Liver (tissue), 9 donors: Measurements from ENCODE around the gene WWOX. TPM values are rescaled to one million over a fixed set of nuclear protein-coding genes. Genes with fewer than 3 reads are reported as not detected.
"Not testable (repeated sequence)": the region's sequence is repeated elsewhere in the genome, so short reads cannot be mapped to it uniquely, and the experiment has no call there.

Experiments used
- DNase-seq: peaks from one replicate; pipeline ENCODE4 v3.0.0-alpha.2; 2017; ENCODE audit warnings: low spot score
- H3K27ac ChIP-seq, 2 donors: one replicate each; pipeline ENCODE4 v1.7.0; 2013; ENCODE audit warnings: inconsistent platforms in 2 of 2, low read length in 2 of 2, control low read depth in 1 of 2, low read depth in 1 of 2, mild to moderate bottlenecking in 1 of 2
- H3K27me3 ChIP-seq, 4 donors: one replicate each; pipeline versions ENCODE4 v1.6.1 to v1.7.0; 2013; ENCODE audit warnings: low read length in 3 of 4, inconsistent platforms in 1 of 4, mild to moderate bottlenecking in 1 of 4, moderate library complexity in 1 of 4; ENCODE audit not compliant: control insufficient read depth in 4 of 4, insufficient read depth in 4 of 4
- H3K36me3 ChIP-seq, 4 donors: one replicate each; pipeline versions ENCODE4 v1.6.1 to v1.7.0; 2013; ENCODE audit warnings: low read length in 3 of 4, mild to moderate bottlenecking in 3 of 4, low read depth in 1 of 4, moderate library complexity in 1 of 4; ENCODE audit not compliant: control insufficient read depth in 4 of 4, insufficient read depth in 3 of 4
- H3K4me1 ChIP-seq, 4 donors: one replicate each; pipeline versions ENCODE4 v1.6.1 to v1.7.0; 2013; ENCODE audit warnings: low read length in 3 of 4, mild to moderate bottlenecking in 3 of 4, moderate library complexity in 1 of 4; ENCODE audit not compliant: control insufficient read depth in 4 of 4, insufficient read depth in 4 of 4
- H3K4me3 ChIP-seq, 3 donors: one replicate each; pipeline versions ENCODE4 v1.6.1 to v1.7.0; 2013; ENCODE audit warnings: low read length in 3 of 3, control low read depth in 1 of 3, low read depth in 1 of 3, mild to moderate bottlenecking in 1 of 3
- H3K9ac ChIP-seq, 2 donors: one replicate each; pipeline ENCODE4 v1.7.0; 2013; ENCODE audit warnings: low read length in 2 of 2, mild to moderate bottlenecking in 2 of 2, moderate library complexity in 2 of 2, control low read depth in 1 of 2, low read depth in 1 of 2
- H3K9me3 ChIP-seq, 4 donors: one replicate each; pipeline versions ENCODE4 v1.6.1 to v1.7.0; 2013; ENCODE audit warnings: low read length in 3 of 4; ENCODE audit not compliant: control insufficient read depth in 4 of 4
- EGR1 ChIP-seq, 2 donors: IDR thresholded peaks; 2 replicates each; pipeline ENCODE4 v1.6.1; 2016 to 2018; ENCODE audit warnings: antibody characterized with exemption in 2 of 2, low read depth in 2 of 2
- FOXA1 ChIP-seq: IDR thresholded peaks from 2 replicates; pipeline ENCODE4 v1.6.1; 2016; ENCODE audit warnings: antibody characterized with exemption
- FOXA2 ChIP-seq: IDR thresholded peaks from 2 replicates; pipeline ENCODE4 v1.6.1; 2016; ENCODE audit warnings: antibody characterized with exemption
- GABPA ChIP-seq, 2 donors: IDR thresholded peaks in 1 of 2; conservative IDR thresholded peaks in 1 of 2; 2 replicates each; pipeline ENCODE4 v1.6.1; 2016; ENCODE audit warnings: antibody characterized with exemption in 2 of 2, mild to moderate bottlenecking in 1 of 2, moderate library complexity in 1 of 2
- HNF4A ChIP-seq, 2 donors: conservative IDR thresholded peaks; 2 replicates each; pipeline ENCODE4 v1.6.1; 2016; ENCODE audit warnings: antibody characterized with exemption in 2 of 2, mild to moderate bottlenecking in 2 of 2
- HNF4G ChIP-seq: IDR thresholded peaks from 2 replicates; pipeline ENCODE4 v1.6.1; 2016; ENCODE audit warnings: antibody characterized with exemption
- JUND ChIP-seq, 2 donors: IDR thresholded peaks; 2 replicates each; pipeline ENCODE4 v1.6.1; 2016; ENCODE audit warnings: antibody characterized with exemption in 2 of 2
- NR2F2 ChIP-seq: IDR thresholded peaks from 2 replicates; pipeline ENCODE4 v1.6.1; 2016; ENCODE audit warnings: antibody characterized with exemption
- RAD21 ChIP-seq, 2 donors: IDR thresholded peaks; 2 replicates each; pipeline ENCODE4 v1.6.1; 2016; ENCODE audit warnings: antibody characterized with exemption in 2 of 2, mild to moderate bottlenecking in 2 of 2
- RXRA ChIP-seq, 2 donors: IDR thresholded peaks; 2 replicates each; pipeline ENCODE4 v1.6.1; 2017 to 2018; ENCODE audit warnings: antibody characterized with exemption in 2 of 2, mild to moderate bottlenecking in 1 of 2
- SP1 ChIP-seq: IDR thresholded peaks from 2 replicates; pipeline ENCODE4 v1.6.1; 2018; ENCODE audit warnings: antibody characterized with exemption, mild to moderate bottlenecking
- TAF1 ChIP-seq: conservative IDR thresholded peaks from 2 replicates; pipeline ENCODE4 v1.6.1; 2016; ENCODE audit warnings: antibody characterized with exemption, mild to moderate bottlenecking
- YY1 ChIP-seq: IDR thresholded peaks from 2 replicates; pipeline ENCODE4 v1.6.1; 2016; ENCODE audit warnings: antibody characterized with exemption, mild to moderate bottlenecking
- WGBS: extraction: QIAGEN DNeasy Blood & Tissue Kit; methylation state at CpG from one replicate; pipeline ENCODE4 v1.1.7; 2013; 5-methylcytosine and 5-hydroxymethylcytosine counted together
- polyA plus RNA-seq, 2 donors: library from polyadenylated mRNA; stranded (reverse) in 1 of 2; unstranded in 1 of 2; fragments of 200-250 nt in 1 of 2; fragments of >200 nt in 1 of 2; fragmentation: Nextera tagmentation in 1 of 2; extraction: Ambion mirVana in 1 of 2; gene quantifications; one replicate each; pipeline versions ENCODE4 v1.2.1 to v1.2.3, GENCODE V29; 2013 to 2015
- total RNA-seq, 2 donors: library from RNA; depleted of rRNA; stranded (reverse); fragments of >200 nt; gene quantifications; one replicate each; pipeline ENCODE4 v1.2.3, GENCODE V29; 2014
- TF ChIP-seq, protein P1 (sequence below): IDR thresholded peaks from 2 replicates; pipeline ENCODE4 v1.6.1; 2016; ENCODE audit warnings: antibody characterized with exemption, mild to moderate bottlenecking
- TF ChIP-seq, protein P2 (sequence below): IDR thresholded peaks from 2 replicates; pipeline ENCODE4 v1.6.1; 2016; ENCODE audit warnings: antibody characterized with exemption
- TF ChIP-seq, protein P3 (sequence below): fragments of 150-350 bp; IDR thresholded peaks from 2 replicates; pipeline ENCODE4 v1.5.1; 2017; ENCODE audit warnings: improper control_type of control experiment, low read depth, low read length; ENCODE audit not compliant: missing input control
- TF ChIP-seq, protein P4 (sequence below): IDR thresholded peaks from 2 replicates; pipeline ENCODE4 v1.6.1; 2016; ENCODE audit warnings: antibody characterized with exemption
- TF ChIP-seq, protein P5 (sequence below): IDR thresholded peaks from 2 replicates; pipeline ENCODE4 v1.6.1; 2016; ENCODE audit warnings: antibody characterized with exemption
- donor health status: healthy.
- donor health status: healthy.
- donor health status: healthy.
- donor health status: healthy.
- donor health status: healthy.

WWOX gene
- total and polyA plus RNA-seq, 4 donors = 9.8 to 46.0 (median 15.3) TPM

DNA sequence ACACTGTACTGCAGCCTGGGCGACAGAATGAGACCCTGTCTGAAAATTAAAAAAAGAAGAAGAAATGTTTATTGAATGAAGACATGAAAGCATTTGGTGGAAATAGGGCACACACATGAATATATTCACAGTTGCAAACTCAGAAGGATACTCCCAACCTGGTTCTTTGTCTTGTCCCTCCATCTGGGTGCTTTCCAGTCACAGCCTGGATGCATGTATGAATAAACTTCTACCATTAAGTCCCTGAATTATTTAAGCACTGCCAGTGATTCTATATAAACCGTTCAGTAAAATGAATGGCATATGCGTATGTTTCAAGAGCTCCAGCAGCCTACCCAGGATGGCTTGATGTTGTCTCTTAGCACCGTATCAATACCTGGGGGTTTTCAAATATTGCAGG is 591.1 kb downstream of the WWOX start:
- peaks cover 0 to 4% (median 2%) of the 10 kb centered on the region in 4 donors for H3K4me1 ChIP-seq
- 98% methylated on average over 4 of the region's 4 CpGs for WGBS
- no peak overlapping the region for H3K27ac ChIP-seq
- no peaks in the 10 kb centered on the region for H3K36me3 ChIP-seq
- no peak overlapping the region for H3K9ac ChIP-seq
- H3K4me3 ChIP-seq = no peak overlapping the region
- H3K9me3 ChIP-seq = no peaks in the 10 kb centered on the region
- no peak for DNase-seq
- TF ChIP-seq FOXA1 (no peak), RAD21 (IDR thresholded peaks at IDR 0.05) (no peak), SP1 (no peak), EGR1 (IDR thresholded peaks at IDR 0.05; ENCODE audit: low read depth in 2 of 2) (no peak), JUND (IDR thresholded peaks at IDR 0.05) (no peak), RXRA (IDR thresholded peaks at IDR 0.05) (no peak), TAF1 (no peak), FOXA2 (no peak), HNF4G (no peak), YY1 (no peak), HNF4A (conservative IDR thresholded peaks at IDR 0.05) (no peak), NR2F2 (no peak), GABPA (IDR thresholded peaks at IDR 0.05 in 1 of 2, conservative IDR thresholded peaks at IDR 0.05 in 1 of 2) (no peak)
- TF ChIP-seq, protein P1, sequence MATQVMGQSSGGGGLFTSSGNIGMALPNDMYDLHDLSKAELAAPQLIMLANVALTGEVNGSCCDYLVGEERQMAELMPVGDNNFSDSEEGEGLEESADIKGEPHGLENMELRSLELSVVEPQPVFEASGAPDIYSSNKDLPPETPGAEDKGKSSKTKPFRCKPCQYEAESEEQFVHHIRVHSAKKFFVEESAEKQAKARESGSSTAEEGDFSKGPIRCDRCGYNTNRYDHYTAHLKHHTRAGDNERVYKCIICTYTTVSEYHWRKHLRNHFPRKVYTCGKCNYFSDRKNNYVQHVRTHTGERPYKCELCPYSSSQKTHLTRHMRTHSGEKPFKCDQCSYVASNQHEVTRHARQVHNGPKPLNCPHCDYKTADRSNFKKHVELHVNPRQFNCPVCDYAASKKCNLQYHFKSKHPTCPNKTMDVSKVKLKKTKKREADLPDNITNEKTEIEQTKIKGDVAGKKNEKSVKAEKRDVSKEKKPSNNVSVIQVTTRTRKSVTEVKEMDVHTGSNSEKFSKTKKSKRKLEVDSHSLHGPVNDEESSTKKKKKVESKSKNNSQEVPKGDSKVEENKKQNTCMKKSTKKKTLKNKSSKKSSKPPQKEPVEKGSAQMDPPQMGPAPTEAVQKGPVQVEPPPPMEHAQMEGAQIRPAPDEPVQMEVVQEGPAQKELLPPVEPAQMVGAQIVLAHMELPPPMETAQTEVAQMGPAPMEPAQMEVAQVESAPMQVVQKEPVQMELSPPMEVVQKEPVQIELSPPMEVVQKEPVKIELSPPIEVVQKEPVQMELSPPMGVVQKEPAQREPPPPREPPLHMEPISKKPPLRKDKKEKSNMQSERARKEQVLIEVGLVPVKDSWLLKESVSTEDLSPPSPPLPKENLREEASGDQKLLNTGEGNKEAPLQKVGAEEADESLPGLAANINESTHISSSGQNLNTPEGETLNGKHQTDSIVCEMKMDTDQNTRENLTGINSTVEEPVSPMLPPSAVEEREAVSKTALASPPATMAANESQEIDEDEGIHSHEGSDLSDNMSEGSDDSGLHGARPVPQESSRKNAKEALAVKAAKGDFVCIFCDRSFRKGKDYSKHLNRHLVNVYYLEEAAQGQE = no peak
- TF ChIP-seq, protein P2, sequence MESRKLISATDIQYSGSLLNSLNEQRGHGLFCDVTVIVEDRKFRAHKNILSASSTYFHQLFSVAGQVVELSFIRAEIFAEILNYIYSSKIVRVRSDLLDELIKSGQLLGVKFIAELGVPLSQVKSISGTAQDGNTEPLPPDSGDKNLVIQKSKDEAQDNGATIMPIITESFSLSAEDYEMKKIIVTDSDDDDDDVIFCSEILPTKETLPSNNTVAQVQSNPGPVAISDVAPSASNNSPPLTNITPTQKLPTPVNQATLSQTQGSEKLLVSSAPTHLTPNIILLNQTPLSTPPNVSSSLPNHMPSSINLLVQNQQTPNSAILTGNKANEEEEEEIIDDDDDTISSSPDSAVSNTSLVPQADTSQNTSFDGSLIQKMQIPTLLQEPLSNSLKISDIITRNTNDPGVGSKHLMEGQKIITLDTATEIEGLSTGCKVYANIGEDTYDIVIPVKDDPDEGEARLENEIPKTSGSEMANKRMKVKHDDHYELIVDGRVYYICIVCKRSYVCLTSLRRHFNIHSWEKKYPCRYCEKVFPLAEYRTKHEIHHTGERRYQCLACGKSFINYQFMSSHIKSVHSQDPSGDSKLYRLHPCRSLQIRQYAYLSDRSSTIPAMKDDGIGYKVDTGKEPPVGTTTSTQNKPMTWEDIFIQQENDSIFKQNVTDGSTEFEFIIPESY = no peak
- TF ChIP-seq, protein P3, sequence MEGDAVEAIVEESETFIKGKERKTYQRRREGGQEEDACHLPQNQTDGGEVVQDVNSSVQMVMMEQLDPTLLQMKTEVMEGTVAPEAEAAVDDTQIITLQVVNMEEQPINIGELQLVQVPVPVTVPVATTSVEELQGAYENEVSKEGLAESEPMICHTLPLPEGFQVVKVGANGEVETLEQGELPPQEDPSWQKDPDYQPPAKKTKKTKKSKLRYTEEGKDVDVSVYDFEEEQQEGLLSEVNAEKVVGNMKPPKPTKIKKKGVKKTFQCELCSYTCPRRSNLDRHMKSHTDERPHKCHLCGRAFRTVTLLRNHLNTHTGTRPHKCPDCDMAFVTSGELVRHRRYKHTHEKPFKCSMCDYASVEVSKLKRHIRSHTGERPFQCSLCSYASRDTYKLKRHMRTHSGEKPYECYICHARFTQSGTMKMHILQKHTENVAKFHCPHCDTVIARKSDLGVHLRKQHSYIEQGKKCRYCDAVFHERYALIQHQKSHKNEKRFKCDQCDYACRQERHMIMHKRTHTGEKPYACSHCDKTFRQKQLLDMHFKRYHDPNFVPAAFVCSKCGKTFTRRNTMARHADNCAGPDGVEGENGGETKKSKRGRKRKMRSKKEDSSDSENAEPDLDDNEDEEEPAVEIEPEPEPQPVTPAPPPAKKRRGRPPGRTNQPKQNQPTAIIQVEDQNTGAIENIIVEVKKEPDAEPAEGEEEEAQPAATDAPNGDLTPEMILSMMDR = no peak
- TF ChIP-seq, protein P4, sequence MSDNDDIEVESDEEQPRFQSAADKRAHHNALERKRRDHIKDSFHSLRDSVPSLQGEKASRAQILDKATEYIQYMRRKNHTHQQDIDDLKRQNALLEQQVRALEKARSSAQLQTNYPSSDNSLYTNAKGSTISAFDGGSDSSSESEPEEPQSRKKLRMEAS = no peak
- TF ChIP-seq, protein P5, sequence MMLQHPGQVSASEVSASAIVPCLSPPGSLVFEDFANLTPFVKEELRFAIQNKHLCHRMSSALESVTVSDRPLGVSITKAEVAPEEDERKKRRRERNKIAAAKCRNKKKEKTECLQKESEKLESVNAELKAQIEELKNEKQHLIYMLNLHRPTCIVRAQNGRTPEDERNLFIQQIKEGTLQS = no peak
- H3K27me3 ChIP-seq = no peaks in the 10 kb centered on the region

DNA sequence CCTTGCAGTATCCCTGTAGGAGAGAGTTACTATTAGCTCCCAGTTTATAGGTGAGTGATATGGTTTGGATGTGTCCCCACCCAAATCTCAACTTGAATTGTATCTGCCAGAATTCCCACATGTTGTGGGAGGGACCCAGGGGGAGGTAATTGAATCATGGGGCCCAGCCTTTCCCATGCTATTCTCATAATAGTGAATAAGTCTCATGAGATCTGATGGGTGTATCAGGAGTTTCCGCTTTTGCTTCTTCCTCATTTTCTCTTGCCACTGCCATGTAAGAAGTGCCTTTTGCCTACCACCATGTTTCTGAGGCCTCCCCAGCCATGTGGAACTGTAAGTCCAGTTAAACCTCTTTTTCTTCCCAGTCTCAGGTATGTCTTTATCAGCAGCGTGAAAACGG is 592.3 kb downstream of the WWOX start:
- not testable (repeated sequence) for H3K9me3 ChIP-seq, H3K9ac ChIP-seq, DNase-seq, H3K4me1 ChIP-seq, H3K4me3 ChIP-seq, H3K36me3 ChIP-seq, H3K27me3 ChIP-seq, H3K27ac ChIP-seq
- WGBS = 80% methylated on average over 3 of the region's 3 CpGs
